OCI-LY7 (cell line): ENCODE measurements around the gene GMNN. TPM values are rescaled to one million over a fixed set of nuclear protein-coding genes. Genes with fewer than 3 reads are reported as not detected.
"Not testable (repeated sequence)": the region's sequence is repeated elsewhere in the genome, so short reads cannot be mapped to it uniquely, and the experiment has no call there.

Experiments
- BruUV-seq: library from RNA; stranded (reverse); fragments of 400-500 nt; replicated peaks from 2 replicates; lab custom pipeline; 2021; lab: Mats Ljungman, UMichigan
- CTCF ChIA-PET: fragments of 300-600 bp; sonication (Branson Sonifier 250); formaldehyde crosslinking; loops from one replicate; lab custom pipeline; 2022; ENCODE audit warnings: antibody characterized with exemption; ENCODE audit not compliant: unreplicated experiment; lab: Charles Lee
- POLR2A ChIA-PET: fragments of 300-600 bp; sonication (Branson Sonifier 250); formaldehyde crosslinking; loops from one replicate; lab custom pipeline; 2022; ENCODE audit warnings: antibody characterized with exemption; lab: Charles Lee
- DNase-seq: peaks from one replicate; pipeline ENCODE4 v3.0.0-alpha.2; 2015; ENCODE audit warnings: low spot score
- H2AFZ ChIP-seq: fragments of 200-600 bp; sonication (generic), shearing (Covaris generic); 2 replicates; pipeline ENCODE4 v1.6.1; 2014; ENCODE audit warnings: mild to moderate bottlenecking, antibody characterized with exemption, low read length, moderate library complexity
- H3K27ac ChIP-seq: fragments of 200-600 bp; sonication (generic); 2 replicates; pipeline ENCODE4 v1.5.1; 2014; ENCODE audit warnings: mixed run types, low read depth, mild to moderate bottlenecking, moderate library complexity, low read length, inconsistent platforms; ENCODE audit not compliant: poor library complexity, severe bottlenecking
- H3K36me3 ChIP-seq: fragments of 200-600 bp; sonication (generic); 2 replicates; pipeline ENCODE4 v1.6.1; 2014; ENCODE audit warnings: mild to moderate bottlenecking, antibody characterized with exemption, low read length, moderate library complexity, mixed read lengths; ENCODE audit not compliant: insufficient read depth
- H3K4me1 ChIP-seq: fragments of 200-600 bp; sonication (generic); 2 replicates; pipeline ENCODE4 v1.5.1; 2014; ENCODE audit warnings: mild to moderate bottlenecking, low read length; ENCODE audit not compliant: insufficient read depth, poor library complexity, severe bottlenecking
- H3K4me2 ChIP-seq: fragments of 200-600 bp; sonication (generic); 2 replicates; pipeline ENCODE4 v1.6.1; 2014; ENCODE audit warnings: mild to moderate bottlenecking, low read length
- H3K4me3 ChIP-seq: fragments of 200-600 bp; sonication (generic); 2 replicates; pipeline ENCODE4 v1.5.1; 2014; ENCODE audit warnings: mild to moderate bottlenecking, low read depth, low read length; ENCODE audit not compliant: poor library complexity, severe bottlenecking
- H3K79me2 ChIP-seq: fragments of 200-600 bp; sonication (generic); 2 replicates; pipeline ENCODE4 v1.6.1; 2016; ENCODE audit warnings: low read depth, mild to moderate bottlenecking, low read length, moderate library complexity, mixed read lengths; ENCODE audit not compliant: insufficient read depth
- H3K9me2 ChIP-seq: fragments of 200-600 bp; sonication (generic); 2 replicates; pipeline ENCODE4 v1.6.1; 2016; ENCODE audit warnings: mild to moderate bottlenecking, low read length, mixed read lengths; ENCODE audit not compliant: insufficient read depth
- H3K9me3 ChIP-seq: fragments of 200-600 bp; sonication (generic); 2 replicates; pipeline ENCODE4 v1.6.1; 2014; ENCODE audit warnings: mild to moderate bottlenecking, mixed run types, low read length, mixed read lengths
- H4K20me1 ChIP-seq: fragments of 200-600 bp; sonication (generic); 2 replicates; pipeline ENCODE4 v1.6.1; 2014; ENCODE audit warnings: mild to moderate bottlenecking, antibody characterized with exemption, low read length, moderate library complexity, mixed read lengths; ENCODE audit not compliant: insufficient read depth
- CTCF ChIP-seq: fragments of 200-600 bp; sonication (generic); conservative IDR thresholded peaks from 2 replicates; pipeline ENCODE4 v1.5.1; 2014; ENCODE audit warnings: mild to moderate bottlenecking, antibody characterized with exemption, low read length, moderate library complexity, mixed read lengths
- EZH2phosphoT487 ChIP-seq: fragments of 200-600 bp; sonication (generic); IDR thresholded peaks from 2 replicates; pipeline ENCODE4 v1.6.1; 2018; ENCODE audit warnings: low read depth, borderline replicate concordance, mild to moderate bottlenecking, mixed run types, antibody characterized with exemption, low read length, moderate library complexity, mixed read lengths
- intact Hi-C: fragments of 100-400 bp; cut with micrococcal nuclease; formaldehyde crosslinking; loops from one replicate; pipeline ENCODE4 v1.10.0; 2022; ENCODE audit not compliant: unreplicated experiment
- total RNA-seq, 2 experiments: library from RNA; depleted of rRNA in 1 of 2; stranded (reverse); fragments of >200 nt in 1 of 2; shearing (Covaris generic) in 1 of 2; gene quantifications; 2 replicates each; pipeline ENCODE4 v1.2.3, GENCODE V29; 2014 to 2022

The GMNN gene
- total RNA-seq, 2 experiments from 2014 or later: 101 to 120 TPM

- CTCF ChIA-PET: no interaction called here
- intact Hi-C loops: no loop called here
- Histone ChIP-seq H4K20me1 (no peaks in the 10 kb centered on the region), H3K27ac (no peak overlapping the region), H2AFZ (no peak overlapping the region), H3K4me3 (no peak overlapping the region), H3K4me1 (peaks cover 11% of the 10 kb centered on the region), H3K4me2 (no peak overlapping the region), H3K36me3 (no peaks in the 10 kb centered on the region), H3K9me2 (no peaks in the 10 kb centered on the region), H3K79me2 (no peaks in the 10 kb centered on the region), H3K9me3 (no peaks in the 10 kb centered on the region)
- no peak for DNase-seq
- POLR2A ChIA-PET: interaction anchor here (1.9 kb wide), 1 partner anchor 179 kb away, joined by 8 read pairs; no protein-coding TSS in a partner anchor
- no TSS peak for BruUV-seq
- TF ChIP-seq EZH2phosphoT487: no peak
- TF ChIP-seq CTCF: no peak
These were observed 11.2 kb upstream of the GMNN start for GRCh38 chr6:24763578-24763977.

GRCh38 chr6:24764833-24765828 lies 9.6 kb upstream of the GMNN start:
- H4K20me1 ChIP-seq, CTCF ChIA-PET, H3K9me3 ChIP-seq, H3K27ac ChIP-seq, H3K4me3 ChIP-seq, H3K36me3 ChIP-seq, H3K79me2 ChIP-seq, H3K4me2 ChIP-seq, DNase-seq, BruUV-seq, H2AFZ ChIP-seq, H3K9me2 ChIP-seq, intact Hi-C loops: not testable (repeated sequence)
- POLR2A ChIA-PET: interaction anchor here (1.9 kb wide), 1 partner anchor 181 kb away, joined by 8 read pairs; no protein-coding TSS in a partner anchor
- H3K4me1 ChIP-seq: peaks cover 11% of the 10 kb centered on the region

- CTCF ChIA-PET, H3K4me3 ChIP-seq, BruUV-seq, H4K20me1 ChIP-seq, H3K79me2 ChIP-seq, H3K9me3 ChIP-seq, DNase-seq, H2AFZ ChIP-seq, H3K4me2 ChIP-seq, POLR2A ChIA-PET, H3K9me2 ChIP-seq, H3K36me3 ChIP-seq, H3K27ac ChIP-seq: not testable (repeated sequence)
- H3K4me1 ChIP-seq: peaks cover 11% of the 10 kb centered on the region
- intact Hi-C loops: loop anchor here (1.0 kb wide), 2 partner anchors 70 to 183 kb away; no protein-coding TSS in a partner anchor
These were observed 8.8 kb upstream of the GMNN start for GRCh38 chr6:24765968-24766367.
